NCI-H2227 treated with DMSO at 0.1 percent for 48 hours (cell line): ENCODE data around the gene CENPQ.
"Not testable (repeated sequence)": the region's sequence is repeated elsewhere in the genome, so short reads cannot be mapped to it uniquely, and the experiment has no call there.

ENCODE experiments used
- DNase-seq: peaks from one replicate; lab custom pipeline; 2025; lab: John Stamatoyannopoulos, UW

Gene CENPQ

GRCh38 chr6:49462927-49463611, at the start of gene CENPQ, which contains the start of gene MMUT:
Gene CENPQ, plus strand, starts transcription at chr6:49463370. Its CDS starts 6,807 bp downstream, at chr6:49470177.
Gene MMUT, minus strand, starts transcription at chr6:49463253. Its CDS starts 3,787 bp downstream, at chr6:49459466.
- peak; percentile 91 for DNase-seq

- DNase-seq, result no peak
Observed at GRCh38 chr6:49415358-49415757, 47.8 kb upstream of the CENPQ start.

- DNase-seq, result no peak
Observed at GRCh38 chr6:49416195-49416594, 47.0 kb upstream of the CENPQ start.

GRCh38 chr6:49423817-49424216, 39.4 kb upstream of the CENPQ start:
- no peak for DNase-seq

- DNase-seq, result no peak
Observed at GRCh38 chr6:49430187-49430586, 33.0 kb upstream of the CENPQ start.

- DNase-seq, result no peak
Observed at GRCh38 chr6:49430866-49431265, 32.3 kb upstream of the CENPQ start.

- DNase-seq, result no peak
Observed at GRCh38 chr6:49453221-49453620, 9.9 kb upstream of the CENPQ start.

GRCh38 chr6:49454787-49455709, 8.1 kb upstream of the CENPQ start:
- no peak for DNase-seq

GRCh38 chr6:49457771-49458170, 5.4 kb upstream of the CENPQ start:
- DNase-seq, result no peak

GRCh38 chr6:49462071-49462470, 1.1 kb upstream of the CENPQ start:
- no peak for DNase-seq

GRCh38 chr6:49462599-49462926, 607 bp upstream of the CENPQ start:
- no peak for DNase-seq

- DNase-seq, result no peak
Observed at GRCh38 chr6:49463612-49463967, 420 bp downstream of the CENPQ start.

GRCh38 chr6:49464691-49465090, 1.5 kb downstream of the CENPQ start:
- no peak for DNase-seq

- no peak for DNase-seq
Observed at GRCh38 chr6:49468042-49468441, 4.9 kb downstream of the CENPQ start.

- not testable (repeated sequence) for DNase-seq
Observed at GRCh38 chr6:49476564-49476963, 13.4 kb downstream of the CENPQ start.

- DNase-seq, result no peak
Observed at GRCh38 chr6:49479308-49479970, 16.3 kb downstream of the CENPQ start.

GRCh38 chr6:49481846-49482245, 18.7 kb downstream of the CENPQ start:
- DNase-seq, result not testable (repeated sequence)

- not testable (repeated sequence) for DNase-seq
Observed at GRCh38 chr6:49483380-49483779, 20.2 kb downstream of the CENPQ start.

GRCh38 chr6:49490633-49491032, 27.5 kb downstream of the CENPQ start:
- DNase-seq, result no peak

- no peak for DNase-seq
Observed at GRCh38 chr6:49497304-49497703, 34.1 kb downstream of the CENPQ start.

GRCh38 chr6:49499126-49499525, 36.0 kb downstream of the CENPQ start:
- no peak for DNase-seq

GRCh38 chr6:49499623-49500022, 36.5 kb downstream of the CENPQ start, which contains the start of gene GLYATL3:
Gene GLYATL3, plus strand, starts transcription at chr6:49499923. Its CDS starts 12,068 bp downstream, at chr6:49511991.
- DNase-seq, result no peak

GRCh38 chr6:49504666-49505065, 41.5 kb downstream of the CENPQ start:
- DNase-seq, result no peak
